ENCODE measurements around the gene ST7.

Gene ST7

GRCh38 chr7:116997972-116998371 lies 44.7 kb downstream of the ST7 start:
- no peak overlapping the region for H3K4me3 ChIP-seq
- H3K9me3 ChIP-seq (replicated peaks in 1 of 11), result peaks cover 20 to 33% (median 25%) of the 10 kb centered on the region in 11 experiments
- no peak for TF ChIP-seq Cebpa-rat (IDR thresholded peaks at IDR 0.05)
- H4K20me1 ChIP-seq, result peaks cover 0 to 5% (median 0%) of the 10 kb centered on the region in 11 experiments; a peak in 3 of 22 replicates
- H3K27ac ChIP-seq, result no peak overlapping the region
- H3K27me3 ChIP-seq, result no peaks in the 10 kb centered on the region
- no peak overlapping the region for H3K4me2 ChIP-seq
- H3K36me3 ChIP-seq, result peaks cover 0 to 3% (median 0%) of the 10 kb centered on the region in 11 experiments; a peak in 3 of 22 replicates
- H3K4me1 ChIP-seq, result no peaks in the 10 kb centered on the region; a peak in 1 of 20 replicates
- no peak overlapping the region for H3K9ac ChIP-seq

GRCh38 chr7:116998567-116999175 lies 45.4 kb downstream of the ST7 start:
- no peak overlapping the region for H3K27ac ChIP-seq
- H3K27me3 ChIP-seq, result no peaks in the 10 kb centered on the region
- TF ChIP-seq Cebpa-rat (IDR thresholded peaks at IDR 0.05), result no peak
- H3K9me3 ChIP-seq (replicated peaks in 1 of 11), result peaks cover 14 to 27% (median 19%) of the 10 kb centered on the region in 11 experiments
- peaks cover 0 to 5% (median 0%) of the 10 kb centered on the region in 11 experiments; a peak in 2 of 22 replicates for H4K20me1 ChIP-seq
- H3K9ac ChIP-seq, result no peak overlapping the region
- H3K4me1 ChIP-seq, result no peaks in the 10 kb centered on the region; a peak in 1 of 20 replicates
- H3K4me2 ChIP-seq, result no peak overlapping the region
- H3K4me3 ChIP-seq, result no peak overlapping the region
- no peaks in the 10 kb centered on the region; a peak in 3 of 22 replicates for H3K36me3 ChIP-seq

- no peak overlapping the region for H3K27ac ChIP-seq
- no peak overlapping the region for H3K9ac ChIP-seq
- H3K36me3 ChIP-seq, result no peaks in the 10 kb centered on the region; a peak in 3 of 22 replicates
- peaks cover 14 to 27% (median 19%) of the 10 kb centered on the region in 11 experiments for H3K9me3 ChIP-seq (replicated peaks in 1 of 11)
- H3K4me2 ChIP-seq, result no peak overlapping the region
- H3K4me3 ChIP-seq, result no peak overlapping the region
- peaks cover 0 to 5% (median 0%) of the 10 kb centered on the region in 11 experiments; a peak in 2 of 22 replicates for H4K20me1 ChIP-seq
- no peaks in the 10 kb centered on the region for H3K27me3 ChIP-seq
- H3K4me1 ChIP-seq, result no peaks in the 10 kb centered on the region; a peak in 1 of 20 replicates
- no peak for TF ChIP-seq Cebpa-rat (IDR thresholded peaks at IDR 0.05)
Measured at GRCh38 chr7:116999311-116999710, 46.0 kb downstream of the ST7 start.

GRCh38 chr7:117001283-117001682 lies 48.0 kb downstream of the ST7 start:
- Histone ChIP-seq H3K9me3 (replicated peaks in 1 of 11) (peaks cover 14 to 27% (median 19%) of the 10 kb centered on the region in 11 experiments), H3K27me3 (0 out of 22 replicates have a peak, but pooled peaks cover 0 to 6% (median 0%) of the 10 kb centered on the region in 11 experiments), H3K27ac (no peak overlapping the region), H4K20me1 (peaks cover 0 to 5% (median 0%) of the 10 kb centered on the region in 11 experiments; a peak in 1 of 22 replicates), H3K4me2 (no peak overlapping the region), H3K9ac (no peak overlapping the region), H3K36me3 (no peaks in the 10 kb centered on the region; a peak in 3 of 22 replicates), H3K4me3 (no peak overlapping the region), H3K4me1 (no peaks in the 10 kb centered on the region)
- no peak for TF ChIP-seq Cebpa-rat (IDR thresholded peaks at IDR 0.05)

GRCh38 chr7:117004899-117005298 lies 51.6 kb downstream of the ST7 start:
- H3K9ac ChIP-seq, result no peak overlapping the region
- H3K9me3 ChIP-seq (replicated peaks in 1 of 11), result no peaks in the 10 kb centered on the region
- H3K27me3 ChIP-seq, result peaks cover 0 to 30% (median 0%) of the 10 kb centered on the region in 11 experiments; a peak in 5 of 22 replicates
- no peak for TF ChIP-seq Cebpa-rat (IDR thresholded peaks at IDR 0.05)
- H3K27ac ChIP-seq, result no peak overlapping the region
- H3K4me1 ChIP-seq, result peaks cover 10 to 25% (median 17%) of the 10 kb centered on the region in 10 experiments
- no peak overlapping the region for H3K4me3 ChIP-seq
- H3K36me3 ChIP-seq, result no peaks in the 10 kb centered on the region
- H3K4me2 ChIP-seq, result no peak overlapping the region
- H4K20me1 ChIP-seq, result peaks cover 0 to 14% (median 8%) of the 10 kb centered on the region in 11 experiments; a peak in 13 of 22 replicates

GRCh38 chr7:117005449-117005848 lies 52.1 kb downstream of the ST7 start:
- no peak for TF ChIP-seq Cebpa-rat (IDR thresholded peaks at IDR 0.05)
- Histone ChIP-seq H3K27me3 (peaks cover 0 to 35% (median 0%) of the 10 kb centered on the region in 11 experiments; a peak in 5 of 22 replicates), H3K9me3 (replicated peaks in 1 of 11) (no peaks in the 10 kb centered on the region), H3K9ac (no peak overlapping the region), H3K4me3 (no peak overlapping the region), H4K20me1 (peaks cover 0 to 19% (median 13%) of the 10 kb centered on the region in 11 experiments; a peak in 16 of 22 replicates), H3K27ac (no peak overlapping the region), H3K4me1 (peaks cover 15 to 31% (median 23%) of the 10 kb centered on the region in 10 experiments), H3K36me3 (no peaks in the 10 kb centered on the region), H3K4me2 (no peak overlapping the region)

GRCh38 chr7:117006907-117007684 lies 53.8 kb downstream of the ST7 start:
- Histone ChIP-seq H3K9ac (no peak overlapping the region), H3K9me3 (replicated peaks in 1 of 11) (no peaks in the 10 kb centered on the region), H3K27me3 (peaks cover 0 to 51% (median 0%) of the 10 kb centered on the region in 11 experiments; a peak in 7 of 22 replicates), H3K36me3 (no peaks in the 10 kb centered on the region), H3K27ac (no peak overlapping the region), H3K4me2 (no peak overlapping the region), H3K4me3 (no peak overlapping the region), H3K4me1 (peaks cover 26 to 47% (median 33%) of the 10 kb centered on the region in 10 experiments), H4K20me1 (peaks cover 9 to 33% (median 23%) of the 10 kb centered on the region in 11 experiments; a peak in 16 of 22 replicates)
- TF ChIP-seq Cebpa-rat (IDR thresholded peaks at IDR 0.05), result no peak

- TF ChIP-seq Cebpa-rat (IDR thresholded peaks at IDR 0.05), result no peak
- Histone ChIP-seq H4K20me1 (peaks cover 9 to 36% (median 23%) of the 10 kb centered on the region in 11 experiments; a peak in 16 of 22 replicates), H3K9ac (no peak overlapping the region), H3K36me3 (no peaks in the 10 kb centered on the region), H3K27me3 (peaks cover 0 to 51% (median 0%) of the 10 kb centered on the region in 11 experiments; a peak in 7 of 22 replicates), H3K4me2 (peak overlapping the region in 10 of 11 experiments; percentile 16 to 68 (median 55); a peak in 14 of 22 replicates), H3K4me3 (no peak overlapping the region), H3K9me3 (replicated peaks in 1 of 11) (no peaks in the 10 kb centered on the region), H3K4me1 (peaks cover 26 to 50% (median 33%) of the 10 kb centered on the region in 10 experiments), H3K27ac (no peak overlapping the region)
Measured at GRCh38 chr7:117008118-117008885, 55.0 kb downstream of the ST7 start.
